Uterus (tissue), 4 donors: ENCODE results near the gene NBPF1. TPM values are rescaled to one million over a fixed set of nuclear protein-coding genes. Genes with fewer than 3 reads are reported as not detected.
"Not testable (repeated sequence)": the region's sequence is repeated elsewhere in the genome, so short reads cannot be mapped to it uniquely, and the experiment has no call there.

Experiments
- DNase-seq, 2 donors: peaks; one replicate each; pipeline ENCODE4 v3.0.0-alpha.2; 2019 to 2020
- H3K27ac ChIP-seq, 2 donors: fragments of 200-600 bp; sonication (generic); 1 replicate in 1 of 2; 2 replicates in 1 of 2; pipeline ENCODE4 v1.5.1; 2016 to 2018
- H3K27me3 ChIP-seq, 2 donors: fragments of 200-600 bp; sonication (generic); one replicate each; pipeline ENCODE4 v1.5.1; 2018 to 2019; ENCODE audit warnings: control low read depth in 1 of 2
- H3K36me3 ChIP-seq, 2 donors: fragments of 200-600 bp; sonication (generic); one replicate each; pipeline ENCODE4 v1.5.1; 2019; ENCODE audit warnings: control low read depth in 1 of 2
- H3K4me1 ChIP-seq, 2 donors: fragments of 200-600 bp; sonication (generic); one replicate each; pipeline ENCODE4 v1.5.1; 2018 to 2019; ENCODE audit warnings: control low read depth in 1 of 2
- H3K4me3 ChIP-seq, 2 donors: fragments of 200-600 bp; sonication (generic); 1 replicate in 1 of 2; 2 replicates in 1 of 2; pipeline ENCODE4 v1.5.1; 2018 to 2019; ENCODE audit warnings: mild to moderate bottlenecking in 1 of 2
- H3K9me3 ChIP-seq, 2 donors: fragments of 200-600 bp; sonication (generic); one replicate each; pipeline ENCODE4 v1.5.1; 2019; ENCODE audit warnings: control low read depth in 1 of 2
- CTCF ChIP-seq, 4 experiments: fragments of 200-600 bp in 2 of 4; fragments of 450-650 bp in 2 of 4; sonication (generic) in 2 of 4; IDR thresholded peaks; one replicate each; pipeline ENCODE4 v1.5.1; 2016 to 2019; ENCODE audit warnings: antibody characterized with exemption in 4 of 4, mild to moderate bottlenecking in 2 of 4, moderate library complexity in 1 of 4
- POLR2A ChIP-seq, 2 donors: fragments of 450-650 bp; IDR thresholded peaks; one replicate each; pipeline ENCODE4 v1.6.1; 2016; ENCODE audit warnings: antibody characterized with exemption in 2 of 2, mild to moderate bottlenecking in 1 of 2, moderate library complexity in 1 of 2
- intact Hi-C: fragments of 100-400 bp; cut with DNase I; formaldehyde crosslinking; loops from one replicate; pipeline ENCODE4 v1.15.1; 2023; ENCODE audit warnings: low total_unique reads
- total RNA-seq, 4 donors: library from RNA; depleted of rRNA in 3 of 4; stranded (reverse); fragments of >200 nt in 3 of 4; gene quantifications; one replicate each; pipeline versions ENCODE4 v1.1.0 to v1.2.4, GENCODE V29; 2014 to 2023
- donor health status: DM: yes; HTN: yes; CAD: no.

The NBPF1 gene
- total RNA-seq, 4 donors from 2014 or later, result 29.4 to 178 (median 39.2) TPM

- TF ChIP-seq CTCF (IDR thresholded peaks at IDR 0.05), result no peak
- TF ChIP-seq POLR2A (IDR thresholded peaks at IDR 0.05), result no peak
- no peaks in the 10 kb centered on the region for H3K9me3 ChIP-seq
- intact Hi-C loops, result no loop called here
- no peaks in the 10 kb centered on the region for H3K36me3 ChIP-seq
- DNase-seq, result no peak
- no peak overlapping the region for H3K27ac ChIP-seq
- no peaks in the 10 kb centered on the region for H3K27me3 ChIP-seq
- H3K4me1 ChIP-seq, result no peaks in the 10 kb centered on the region
- H3K4me3 ChIP-seq, result no peak overlapping the region
Observed at GRCh38 chr1:16605213-16605525, 8.2 kb downstream of the NBPF1 start.

- intact Hi-C loops, H3K27me3 ChIP-seq, H3K36me3 ChIP-seq, H3K4me3 ChIP-seq, DNase-seq, H3K9me3 ChIP-seq, H3K4me1 ChIP-seq, H3K27ac ChIP-seq: not testable (repeated sequence)
Observed at GRCh38 chr1:16604514-16605212, 8.7 kb downstream of the NBPF1 start.

- H3K4me1 ChIP-seq, H3K9me3 ChIP-seq, H3K36me3 ChIP-seq, H3K27me3 ChIP-seq, DNase-seq, intact Hi-C loops, H3K4me3 ChIP-seq, H3K27ac ChIP-seq: not testable (repeated sequence)
Observed at GRCh38 chr1:16603623-16604022, 9.7 kb downstream of the NBPF1 start.

GRCh38 chr1:16602336-16603011, 10.9 kb downstream of the NBPF1 start:
- H3K4me3 ChIP-seq, intact Hi-C loops, H3K9me3 ChIP-seq, H3K36me3 ChIP-seq, DNase-seq, H3K27me3 ChIP-seq, H3K27ac ChIP-seq, H3K4me1 ChIP-seq: not testable (repeated sequence)

- H3K36me3 ChIP-seq, H3K27ac ChIP-seq, intact Hi-C loops, H3K27me3 ChIP-seq, H3K4me1 ChIP-seq, DNase-seq, H3K9me3 ChIP-seq, H3K4me3 ChIP-seq: not testable (repeated sequence)
Observed at GRCh38 chr1:16600855-16601786, 12.2 kb downstream of the NBPF1 start.

- H3K36me3 ChIP-seq, intact Hi-C loops, H3K4me1 ChIP-seq, H3K9me3 ChIP-seq, H3K27me3 ChIP-seq, DNase-seq, H3K4me3 ChIP-seq, H3K27ac ChIP-seq: not testable (repeated sequence)
Observed at GRCh38 chr1:16599326-16599725, 14.0 kb downstream of the NBPF1 start.

- H3K4me3 ChIP-seq, intact Hi-C loops, H3K4me1 ChIP-seq, DNase-seq, H3K27ac ChIP-seq, H3K9me3 ChIP-seq, H3K36me3 ChIP-seq, H3K27me3 ChIP-seq: not testable (repeated sequence)
Observed at GRCh38 chr1:16595216-16595615, 18.1 kb downstream of the NBPF1 start.

- DNase-seq, H3K9me3 ChIP-seq, H3K27ac ChIP-seq, H3K27me3 ChIP-seq, H3K4me3 ChIP-seq, intact Hi-C loops, H3K4me1 ChIP-seq, H3K36me3 ChIP-seq: not testable (repeated sequence)
Observed at GRCh38 chr1:16591845-16592244, 21.5 kb downstream of the NBPF1 start.

GRCh38 chr1:16588081-16588480, 25.3 kb downstream of the NBPF1 start:
- H3K36me3 ChIP-seq, H3K27ac ChIP-seq, intact Hi-C loops, H3K4me1 ChIP-seq, DNase-seq, H3K27me3 ChIP-seq, H3K4me3 ChIP-seq, H3K9me3 ChIP-seq: not testable (repeated sequence)

GRCh38 chr1:16587639-16588038, 25.7 kb downstream of the NBPF1 start:
- not testable (repeated sequence) for H3K27me3 ChIP-seq

GRCh38 chr1:16565324-16565723, 48.0 kb downstream of the NBPF1 start:
- intact Hi-C loops, H3K27ac ChIP-seq, H3K4me1 ChIP-seq, H3K4me3 ChIP-seq, H3K9me3 ChIP-seq, DNase-seq, H3K36me3 ChIP-seq, H3K27me3 ChIP-seq: not testable (repeated sequence)

More at GRCh38 chr1:16587639-16588038, 25.7 kb downstream of the NBPF1 start:
- DNase-seq, H3K4me1 ChIP-seq, H3K27ac ChIP-seq, H3K4me3 ChIP-seq, H3K9me3 ChIP-seq, intact Hi-C loops, H3K36me3 ChIP-seq: not testable (repeated sequence)

GRCh38 chr1:16561035-16561434, 52.3 kb downstream of the NBPF1 start:
- intact Hi-C loops, DNase-seq, H3K4me3 ChIP-seq: not testable (repeated sequence)

More at GRCh38 chr1:16561035-16561434, 52.3 kb downstream of the NBPF1 start:
- H3K27ac ChIP-seq, H3K27me3 ChIP-seq, H3K9me3 ChIP-seq, H3K36me3 ChIP-seq, H3K4me1 ChIP-seq: not testable (repeated sequence)
